Fibroblast of upper back skin (primary cell): ENCODE data around the gene SLC16A6.
A peak's percentile ranks its signal among the peaks of the same experiment; 100 is the strongest.
"Not testable (repeated sequence)": the region's sequence is repeated elsewhere in the genome, so short reads cannot be mapped to it uniquely, and the experiment has no call there.

Experiments
- DNase-seq: peaks from one replicate; pipeline ENCODE4 v3.0.0-alpha.2; 2013

SLC16A6 gene

DNA sequence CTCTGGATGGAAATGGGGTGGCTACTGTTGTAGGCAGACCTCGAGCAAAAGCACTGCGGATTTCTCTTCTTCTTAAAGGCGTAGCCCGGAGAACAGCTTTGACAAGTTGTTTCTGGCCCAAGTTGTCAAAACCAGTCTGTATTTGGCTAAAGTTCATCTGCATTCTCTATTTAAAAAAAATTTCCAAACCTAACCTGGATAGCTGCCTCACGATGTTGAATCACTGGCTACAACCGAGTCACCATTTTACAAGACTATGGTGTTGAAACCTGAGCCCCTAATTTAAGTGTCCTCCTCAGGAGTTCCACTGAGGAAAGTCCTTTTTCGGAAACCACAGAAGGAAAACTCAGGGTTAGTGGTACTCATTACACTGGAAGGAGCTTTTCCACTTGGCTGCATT is 1.5 kb downstream of the SLC16A6 start:
- DNase-seq, result no peak

DNA sequence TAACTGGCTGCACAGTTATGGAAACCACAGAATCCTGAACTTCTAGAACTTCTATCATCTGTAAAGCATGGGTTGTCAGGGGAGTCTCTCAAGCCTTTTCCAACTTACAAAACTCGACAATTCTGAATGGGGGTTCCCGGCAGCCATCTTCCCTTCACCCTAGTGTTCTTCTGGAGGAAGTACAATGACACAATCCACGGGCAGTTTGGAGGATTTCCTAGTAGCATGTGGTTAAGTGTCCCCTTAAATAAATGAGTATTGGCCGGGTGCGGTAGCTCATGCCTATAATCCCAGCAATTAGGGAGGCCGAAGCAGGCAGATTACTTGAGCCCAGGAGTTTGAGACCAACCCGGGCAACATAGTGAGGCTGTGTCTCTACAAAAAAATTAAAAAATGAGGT is 2.1 kb downstream of the SLC16A6 start:
- no peak for DNase-seq

DNA sequence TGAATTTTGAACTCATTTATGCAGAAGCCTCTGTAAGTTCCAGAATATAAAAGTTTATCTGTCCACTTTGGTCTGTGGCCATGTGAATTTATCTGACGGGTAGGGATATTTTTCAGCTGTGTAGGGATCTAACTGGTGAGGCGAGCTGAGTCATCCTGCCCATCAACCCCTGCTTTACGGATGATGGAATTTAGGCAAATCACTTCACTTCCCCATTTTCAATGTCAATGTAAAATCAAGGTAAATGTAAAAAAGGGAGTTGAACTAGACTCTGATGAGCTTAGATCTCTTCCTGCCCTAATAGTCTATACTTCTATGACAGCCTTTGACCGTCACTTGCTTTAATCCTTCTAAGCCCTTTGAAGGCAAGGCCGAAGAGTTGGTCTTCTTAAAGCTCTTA is 2.6 kb downstream of the SLC16A6 start:
- DNase-seq, result no peak

DNA sequence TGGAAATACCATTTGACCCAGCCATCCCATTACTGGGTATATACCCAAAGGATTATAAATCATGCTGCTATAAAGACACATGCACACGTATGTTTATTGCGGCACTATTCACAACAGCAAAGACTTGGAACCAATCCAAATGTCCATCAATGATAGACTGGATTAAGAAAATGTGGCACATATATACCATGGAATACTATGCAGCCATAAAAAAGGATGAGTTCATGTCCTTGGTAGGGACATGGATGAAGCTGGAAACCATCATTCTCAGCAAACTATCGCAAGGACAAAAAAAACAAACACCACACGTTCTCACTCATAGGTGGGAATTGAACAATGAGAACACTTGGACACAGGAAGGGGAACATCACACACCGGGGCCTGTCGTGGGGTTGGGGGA is 9.0 kb downstream of the SLC16A6 start:
- not testable (repeated sequence) for DNase-seq

DNA sequence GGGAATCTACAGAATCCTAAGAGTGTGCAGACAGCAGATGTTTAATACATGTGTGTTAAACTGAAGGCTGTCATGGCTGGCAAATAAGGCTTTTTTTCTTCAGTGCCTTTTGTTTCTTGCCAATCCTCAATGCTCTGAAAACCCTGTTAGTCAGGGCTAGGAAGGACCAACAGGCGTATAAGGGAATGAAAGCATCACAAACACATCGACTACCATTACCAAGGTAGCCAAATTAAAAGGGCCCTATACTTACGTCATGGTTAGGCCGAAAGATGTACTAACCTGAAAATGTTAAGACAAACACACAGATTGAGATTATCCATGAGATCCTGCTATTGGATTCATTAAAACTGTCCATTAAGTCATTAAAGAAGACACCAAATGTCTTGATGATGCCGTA is 13.1 kb downstream of the SLC16A6 start:
- no peak for DNase-seq

DNA sequence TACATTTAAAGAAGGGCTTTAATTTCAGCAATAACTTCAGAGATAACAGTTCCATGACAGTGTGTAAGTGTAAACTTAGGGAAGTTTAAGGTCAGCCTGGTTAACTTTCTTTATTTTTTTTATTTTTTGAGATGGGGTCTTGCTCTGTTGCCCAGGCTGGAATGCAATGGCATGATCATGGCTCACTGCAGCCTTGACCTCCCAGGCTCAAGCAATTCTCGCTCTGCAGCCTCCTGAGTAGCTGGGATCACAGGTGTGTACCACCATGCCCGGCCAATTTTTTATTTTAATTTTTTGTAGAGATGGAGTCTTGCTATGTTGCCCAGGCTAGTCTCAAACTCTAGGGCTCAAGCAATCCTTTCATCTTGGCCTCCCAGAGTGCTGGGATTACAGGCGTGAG is 14.6 kb downstream of the SLC16A6 start:
- DNase-seq, result not testable (repeated sequence)

DNA sequence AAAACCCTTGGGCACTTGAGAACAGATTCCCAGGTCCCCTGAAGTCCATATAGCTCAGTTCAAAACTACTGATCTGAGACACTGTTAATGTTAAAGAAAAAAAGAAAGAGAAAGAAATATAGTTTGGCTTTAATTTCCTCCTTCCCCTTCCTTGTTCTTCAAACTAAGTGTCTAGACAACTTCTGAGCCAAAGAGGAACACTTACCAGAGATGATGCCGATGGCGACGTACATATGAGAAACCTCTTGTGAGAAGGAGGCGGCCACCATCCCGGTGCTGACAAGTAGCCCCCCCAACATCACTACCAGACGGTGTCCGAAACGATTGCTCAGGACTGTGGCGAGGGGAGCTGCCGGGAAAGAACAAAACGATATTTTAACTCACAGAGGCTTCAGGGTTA is 17.2 kb downstream of the SLC16A6 start:
- no peak for DNase-seq

DNA sequence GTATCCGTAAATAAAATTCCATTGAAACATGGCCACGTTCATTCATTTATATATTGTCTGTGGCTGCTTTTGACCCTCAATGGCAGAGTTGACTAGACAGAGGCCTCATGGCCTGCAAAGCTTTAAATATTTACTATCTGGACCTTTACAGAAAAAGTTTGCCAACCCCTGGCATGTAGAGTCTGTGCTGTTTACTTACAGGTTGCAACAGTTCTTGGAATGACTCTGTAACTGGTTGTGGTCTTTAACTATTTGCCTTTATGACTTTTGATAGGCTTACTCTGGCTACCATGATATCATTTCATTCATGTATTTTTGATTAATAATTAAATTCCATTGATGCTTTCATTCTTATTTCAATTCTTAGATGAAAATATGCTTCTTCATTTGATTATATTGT is 25.1 kb downstream of the SLC16A6 start:
- not testable (repeated sequence) for DNase-seq

DNA sequence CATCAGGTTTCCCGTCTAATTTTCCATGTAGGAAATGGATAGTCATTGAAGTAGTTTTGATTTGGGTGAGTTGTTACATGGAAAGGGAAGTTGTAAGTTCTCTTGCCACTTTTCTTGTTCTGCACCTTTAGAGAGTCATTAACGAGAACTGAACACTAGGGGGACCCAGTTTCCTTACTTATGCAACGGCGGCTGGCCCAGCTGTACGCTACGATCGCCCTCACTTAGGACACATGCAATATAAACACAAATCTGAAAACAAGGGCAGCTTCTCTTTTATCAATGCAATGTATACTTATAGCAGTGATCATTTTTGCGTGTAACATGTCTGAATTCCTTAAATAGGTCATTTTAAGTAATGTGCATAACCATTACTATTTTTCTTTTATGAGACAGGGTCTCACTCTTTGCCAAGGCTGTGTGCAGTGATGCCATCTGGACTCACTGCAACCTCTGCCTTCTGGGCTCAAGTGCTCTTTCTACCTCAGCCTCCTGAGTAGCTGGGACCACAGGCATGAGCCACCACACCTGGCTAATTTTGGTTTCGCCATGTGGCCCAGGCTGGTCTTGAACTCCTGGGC is 27.7 kb downstream of the SLC16A6 start:
- DNase-seq, result peak; percentile 47

DNA sequence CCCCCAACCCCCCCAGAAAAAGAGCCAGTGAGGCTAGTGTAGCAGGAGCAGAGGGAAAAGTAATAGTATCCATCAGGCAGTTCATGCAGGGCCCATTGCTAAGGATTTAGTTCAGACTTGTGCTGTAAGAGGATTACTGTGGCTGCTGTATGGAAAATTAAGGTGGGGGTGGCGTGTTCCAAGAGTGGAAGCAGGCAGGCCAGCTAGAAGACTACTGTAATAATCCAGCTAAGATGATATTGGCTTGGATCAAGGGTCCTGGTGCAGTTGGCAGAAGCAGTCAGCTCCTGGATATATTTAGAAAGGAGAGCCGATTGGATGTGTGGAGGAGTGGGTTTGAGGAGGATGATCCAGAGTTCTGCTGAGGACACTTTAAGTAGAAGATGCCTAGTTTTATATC is 28.5 kb downstream of the SLC16A6 start:
- DNase-seq, result not testable (repeated sequence)

DNA sequence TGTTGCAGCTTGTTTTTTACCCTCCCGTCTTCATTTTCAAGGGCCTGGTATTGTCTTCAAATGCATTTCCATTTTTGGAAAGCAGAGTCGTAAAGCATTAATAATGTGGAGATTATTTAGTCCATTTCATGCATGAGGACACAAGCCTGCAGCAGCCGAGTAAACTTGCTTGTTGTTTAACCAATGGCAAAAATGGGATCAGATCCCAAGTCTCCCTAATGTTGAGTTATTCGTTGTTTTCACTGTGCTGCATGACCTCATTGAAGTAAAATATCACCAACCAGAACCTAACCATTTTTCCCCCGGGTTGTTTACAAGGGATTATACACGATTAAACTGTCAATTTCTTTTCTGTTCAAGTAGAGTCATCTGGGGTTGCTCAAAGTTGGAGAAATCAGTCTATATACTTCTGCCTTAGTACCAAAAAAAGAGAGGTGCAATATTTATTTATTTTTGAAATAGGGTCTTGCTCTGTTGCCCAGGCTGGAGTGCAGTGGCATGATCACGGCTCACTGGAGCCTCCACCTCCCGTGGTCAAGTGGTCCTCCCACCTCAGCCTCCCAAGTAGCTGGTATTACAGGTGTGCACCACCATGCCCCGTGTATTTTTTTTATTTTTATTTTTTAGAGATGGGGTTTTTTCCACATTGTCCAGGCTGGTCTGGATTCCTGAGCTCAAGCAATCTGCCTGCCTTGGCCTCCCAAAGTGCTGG is 30.7 kb downstream of the SLC16A6 start:
- DNase-seq, result no peak

DNA sequence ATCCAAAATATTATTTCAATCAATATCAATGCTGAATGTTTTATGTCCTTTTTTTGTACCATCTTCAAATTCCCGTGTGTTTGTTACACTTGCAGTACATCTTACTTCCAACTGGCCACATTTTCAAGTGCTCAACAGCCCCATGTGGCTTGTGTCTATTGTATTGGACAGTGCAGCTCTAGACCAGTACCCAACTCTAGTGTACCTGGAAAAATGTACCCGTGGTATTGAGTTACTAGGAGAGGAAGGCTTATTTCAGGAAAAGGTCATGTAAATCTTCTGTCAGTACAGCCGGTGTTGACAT is 31.3 kb downstream of the SLC16A6 start:
- not testable (repeated sequence) for DNase-seq

DNA sequence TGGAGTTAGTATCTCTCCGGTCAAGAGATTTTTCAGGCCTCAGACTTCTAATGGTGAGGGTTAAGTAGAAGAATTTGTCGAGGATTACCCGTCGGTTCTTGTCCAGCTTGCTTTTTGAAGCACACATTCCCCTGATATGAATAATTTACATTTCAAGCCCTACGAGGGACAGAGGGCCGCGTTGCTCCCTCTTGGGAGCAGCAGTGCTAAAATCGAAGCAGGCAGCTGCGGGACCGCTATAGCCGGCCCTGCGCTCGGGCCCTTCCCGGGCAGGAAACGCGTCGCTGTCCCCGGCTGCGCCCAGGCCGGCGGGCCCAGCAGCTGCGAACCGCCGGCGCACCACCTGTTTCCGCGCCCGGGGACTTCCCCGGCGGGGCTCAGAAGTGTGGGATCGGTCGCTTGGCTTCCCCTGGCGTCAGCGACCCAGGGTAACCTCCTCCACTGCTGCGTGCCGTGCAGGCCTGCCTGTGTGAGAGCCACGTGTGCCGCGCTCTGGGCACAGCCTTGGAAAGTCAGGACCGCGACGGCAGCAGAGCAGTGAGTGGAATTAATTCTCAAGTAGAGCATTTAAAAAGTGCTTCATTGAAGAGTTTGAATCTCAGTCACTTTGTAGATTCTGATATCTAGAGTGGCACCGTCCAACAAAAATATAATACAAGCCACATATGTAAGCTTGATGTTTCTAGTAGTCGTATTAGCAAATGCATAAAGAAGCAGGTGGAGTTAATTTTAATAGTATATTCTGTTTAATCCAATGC is 31.9 kb downstream of the SLC16A6 start:
- peak; percentile 11 for DNase-seq

DNA sequence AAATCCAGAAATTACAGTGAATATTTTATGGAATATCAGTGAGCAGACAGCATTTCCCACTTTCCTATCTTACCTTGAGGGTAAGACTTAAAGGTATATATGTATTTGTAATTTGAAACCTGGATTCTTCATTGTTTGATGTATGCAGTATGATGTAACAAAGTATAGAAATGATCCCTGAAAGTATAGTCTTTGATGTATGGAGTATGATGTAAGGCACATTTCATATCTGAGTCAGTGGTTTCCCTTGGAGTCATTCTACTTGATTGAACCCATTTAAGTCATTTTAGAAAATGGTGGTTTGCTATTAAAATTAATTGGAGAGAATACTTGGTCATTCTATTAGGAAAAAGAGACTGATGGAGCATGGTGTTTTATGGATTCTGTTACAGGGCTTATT is 33.0 kb downstream of the SLC16A6 start:
- no peak for DNase-seq

DNA sequence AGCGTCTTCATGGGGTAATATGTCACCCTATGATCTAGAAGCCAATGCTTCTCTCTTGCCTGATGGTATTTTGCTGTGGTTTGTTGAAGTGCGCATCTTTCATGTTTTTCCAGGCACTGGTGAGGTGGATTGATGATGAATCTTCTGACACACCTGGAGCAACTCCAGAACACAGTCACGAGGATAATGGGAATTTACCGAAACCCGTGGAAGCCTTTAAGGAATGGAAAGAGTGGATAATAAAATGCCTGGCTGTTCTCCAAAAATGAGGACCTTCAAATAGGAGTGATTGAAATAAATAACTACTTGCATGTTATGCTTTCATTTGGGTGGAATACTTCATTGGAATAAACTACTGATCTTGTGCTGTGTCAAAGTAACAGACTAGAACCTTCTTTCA is 34.2 kb downstream of the SLC16A6 start:
- DNase-seq, result peak; percentile 2

DNA sequence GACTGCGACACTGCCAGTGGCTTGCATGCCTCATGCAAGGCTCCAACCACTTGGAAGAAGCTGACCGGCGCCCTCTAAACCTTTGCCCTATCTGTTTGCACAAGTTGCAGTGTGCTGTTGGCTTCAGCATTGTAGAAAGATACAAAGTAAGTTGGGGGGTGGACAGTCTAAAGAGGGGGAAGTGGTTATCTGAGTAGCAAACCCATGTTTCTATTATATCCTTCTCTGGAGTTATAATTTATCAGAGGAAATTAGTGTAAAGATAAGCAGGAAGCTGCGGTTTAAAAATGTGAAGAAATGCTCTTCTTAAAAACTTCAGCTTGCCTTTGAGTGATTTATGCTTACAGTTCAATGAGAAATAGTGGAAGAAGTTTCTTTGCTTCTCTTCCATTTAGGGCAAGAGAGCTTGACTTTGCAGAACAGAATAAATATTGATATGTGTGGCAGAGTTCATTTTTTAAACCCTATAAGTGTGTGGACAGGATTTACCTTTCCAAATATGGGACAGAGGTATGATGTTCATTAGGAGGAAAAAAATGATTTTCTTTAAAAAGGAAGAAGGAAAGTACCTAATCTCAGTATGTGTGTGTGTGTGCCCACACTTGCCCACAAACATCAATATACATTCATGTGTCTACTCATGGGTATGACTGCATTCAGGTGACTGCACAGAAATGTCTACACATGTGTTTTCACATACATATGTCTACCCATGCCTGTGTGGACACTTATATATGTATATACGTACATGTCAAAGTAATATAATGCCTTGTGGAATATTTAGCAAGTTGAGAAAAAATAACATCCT is 35.0 kb downstream of the SLC16A6 start:
- no peak for DNase-seq

DNA sequence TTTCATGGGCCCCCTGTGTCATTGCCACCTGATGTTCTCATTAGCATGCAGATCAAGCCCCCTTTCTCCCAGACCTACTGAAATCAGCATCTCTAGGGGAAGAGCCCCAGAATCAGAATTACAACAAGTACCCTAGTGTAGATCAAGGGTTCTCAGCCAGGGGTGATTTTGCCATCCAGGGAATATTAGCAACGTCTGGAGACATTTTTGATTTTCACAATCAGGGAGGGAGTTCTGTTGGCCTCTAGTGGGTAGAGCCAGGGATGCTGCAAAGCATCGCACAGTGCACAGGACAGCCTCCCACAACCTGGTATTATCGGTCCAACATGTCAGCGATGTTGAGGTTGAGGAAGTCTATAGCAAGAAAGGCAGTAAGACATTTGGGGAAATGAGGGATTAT is 35.8 kb downstream of the SLC16A6 start:
- DNase-seq, result no peak

DNA sequence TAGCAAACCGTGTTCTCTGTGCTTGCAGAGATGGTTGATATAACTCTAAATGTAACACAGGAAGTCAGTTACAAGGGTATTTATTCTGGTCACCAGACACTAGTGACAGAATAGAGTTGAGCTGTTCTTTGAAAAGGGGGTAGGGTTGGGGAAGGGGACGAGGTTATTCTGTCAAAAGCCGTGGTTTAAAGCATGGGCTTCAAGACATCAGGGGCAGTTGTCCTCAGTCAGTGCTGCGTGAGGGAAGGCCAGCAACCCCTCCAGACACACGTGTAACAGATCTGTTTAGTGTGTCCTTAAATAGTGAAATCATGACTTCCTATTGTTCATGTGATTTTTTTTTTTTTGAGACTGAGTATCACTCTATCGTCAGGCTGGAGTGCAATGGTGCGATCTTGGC is 37.5 kb downstream of the SLC16A6 start:
- DNase-seq, result not testable (repeated sequence)

DNA sequence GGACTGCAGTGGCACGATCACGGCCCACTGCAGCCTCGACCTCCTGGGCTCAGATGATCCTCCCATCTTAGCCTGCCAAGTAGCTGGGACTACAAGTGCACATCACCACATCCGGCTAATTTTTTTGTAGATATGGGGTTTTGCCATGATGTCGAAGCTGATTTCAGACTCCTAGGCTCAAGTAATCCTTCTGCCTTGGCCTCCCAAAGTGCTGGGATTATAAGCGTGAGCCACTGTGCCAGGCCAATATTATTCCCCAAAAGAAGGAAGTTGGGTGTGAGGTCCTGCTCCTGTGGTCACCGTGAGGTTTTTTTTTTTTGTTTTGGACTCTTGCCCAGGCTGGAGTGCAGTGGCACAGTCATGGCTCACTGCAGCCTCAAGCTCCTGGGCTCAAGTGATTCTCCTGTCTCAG is 41.6 kb downstream of the SLC16A6 start:
- DNase-seq, result no peak

DNA sequence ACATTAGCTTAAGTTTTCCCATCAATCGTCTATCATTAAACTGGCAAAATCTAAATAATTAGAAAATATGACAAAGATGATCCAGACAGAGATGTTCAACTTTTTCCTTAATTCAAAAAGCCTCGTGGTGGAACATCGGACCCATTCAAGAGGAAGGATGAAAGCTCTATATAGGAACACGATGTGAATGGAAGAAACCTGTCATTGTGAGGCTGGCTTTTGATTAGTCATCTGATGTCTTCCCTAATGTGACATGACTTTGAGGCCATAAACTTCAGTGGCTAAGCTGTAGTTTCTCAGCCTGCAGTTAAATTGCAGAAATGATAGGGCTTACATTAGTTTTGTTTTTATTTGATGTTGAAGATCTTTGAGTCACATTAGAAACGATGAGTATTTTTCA is 42.0 kb downstream of the SLC16A6 start:
- DNase-seq, result no peak

DNA sequence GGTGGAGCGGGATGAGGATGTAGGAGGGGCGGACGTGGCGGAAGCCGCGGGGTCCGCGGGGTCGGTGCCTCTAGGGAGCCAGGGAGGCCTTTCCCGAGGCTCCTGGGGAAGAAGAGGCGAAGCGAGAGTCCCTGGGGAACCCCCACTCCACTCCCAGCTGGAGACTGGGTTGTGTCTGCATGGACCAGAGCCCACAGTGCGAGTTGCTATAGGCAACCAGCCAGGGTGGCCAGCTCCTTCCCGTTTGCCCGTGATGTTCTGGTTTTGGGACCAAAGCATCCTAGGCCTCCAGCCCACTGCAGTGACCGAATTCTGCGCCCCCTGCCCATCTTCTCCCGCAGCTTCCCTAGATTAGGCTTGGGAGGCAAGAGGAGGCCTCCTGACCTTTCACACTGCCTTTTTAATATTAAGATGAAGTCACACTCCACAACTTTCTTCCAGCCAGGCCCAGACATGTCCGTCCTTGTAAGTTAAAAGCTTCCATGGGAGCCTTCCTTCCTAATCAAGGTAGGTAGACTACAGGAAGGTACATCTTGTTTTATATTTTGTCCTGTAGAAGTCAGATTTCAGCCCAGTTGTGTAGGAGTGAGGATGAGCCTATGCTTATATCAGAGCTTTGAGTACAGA is 42.6 kb downstream of the SLC16A6 start:
- peak; percentile 53 for DNase-seq

DNA sequence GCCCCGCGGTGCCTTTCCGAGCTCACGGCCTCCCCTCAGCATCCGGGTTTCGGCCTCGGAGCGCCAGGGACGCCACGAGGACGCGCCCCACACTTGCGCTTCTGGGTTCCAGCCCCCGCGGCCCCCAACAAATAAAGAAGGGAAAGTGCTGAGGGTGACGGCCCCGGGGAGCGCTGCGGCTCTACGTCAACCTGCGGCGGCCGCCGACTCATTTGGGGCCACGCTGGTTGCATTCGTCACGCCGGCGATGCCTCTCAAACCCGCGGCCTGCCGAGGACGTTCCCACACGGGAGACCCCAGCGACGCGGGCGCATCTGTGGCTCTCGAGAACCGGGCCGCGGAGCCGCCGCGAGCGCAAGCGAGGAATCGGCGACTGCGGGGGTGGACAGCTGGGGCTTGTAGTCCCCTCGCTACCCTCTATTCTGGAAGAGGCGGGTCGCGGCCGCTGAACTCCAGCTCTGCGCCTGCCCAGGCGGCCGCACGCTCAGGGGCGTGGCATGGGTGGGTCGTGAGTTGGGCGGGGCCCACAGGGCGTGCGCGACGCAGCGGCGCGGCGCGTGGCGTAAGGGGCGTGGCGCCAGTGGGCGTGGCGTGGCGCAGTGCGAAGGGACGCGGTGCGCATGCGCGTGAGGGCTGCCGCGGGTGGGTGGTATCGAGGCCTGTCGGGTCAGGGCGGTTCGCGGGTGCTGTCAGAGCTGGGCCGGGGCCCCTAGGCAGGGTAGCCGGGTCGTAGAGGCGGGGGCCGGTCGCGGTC is 43.3 kb downstream of the SLC16A6 start, which contains the start of gene AMZ2:
AMZ2 (plus strand) TSS at position 599 of the 754 bp plus-strand sequence. CDS start 2,145 bp downstream, outside the sequence.
- peak; percentile 92 for DNase-seq
